PFSK-1 (cell line): Measurements from ENCODE around the gene MAST3.

Experiments
- FOXP2 ChIP-seq: optimal IDR thresholded peaks from 2 replicates; pipeline ENCODE3; 2011; ENCODE audit warnings: borderline replicate concordance, control low read depth, inconsistent platforms; ENCODE audit not compliant: insufficient read depth; ENCODE audit errors: extremely low read length, extremely low read depth
- POLR2AphosphoS5 ChIP-seq: IDR thresholded peaks from 2 replicates; pipeline ENCODE4 v1.6.1; 2012; ENCODE audit warnings: low read depth, mild to moderate bottlenecking, control low read depth, low read length, moderate library complexity
- SIN3A ChIP-seq: IDR thresholded peaks from 2 replicates; pipeline ENCODE4 v1.6.1; 2012; ENCODE audit warnings: mild to moderate bottlenecking, low read length, moderate library complexity, borderline replicate concordance; ENCODE audit not compliant: insufficient read depth
- TAF1 ChIP-seq: IDR thresholded peaks from 2 replicates; pipeline ENCODE4 v1.6.1; 2012; ENCODE audit warnings: low read length, control low read depth, borderline replicate concordance; ENCODE audit not compliant: insufficient read depth
- TF ChIP-seq, protein P1 (sequence below), 2 experiments: IDR thresholded peaks; 2 replicates each; pipeline versions ENCODE4 v1.6.1 to v1.8.0; 2011 to 2012; ENCODE audit warnings: low read depth in 2 of 2, low read length in 2 of 2, control low read depth in 1 of 2, inconsistent platforms in 1 of 2, mild to moderate bottlenecking in 1 of 2, moderate library complexity in 1 of 2; ENCODE audit not compliant: insufficient read depth in 1 of 2

Gene MAST3

DNA sequence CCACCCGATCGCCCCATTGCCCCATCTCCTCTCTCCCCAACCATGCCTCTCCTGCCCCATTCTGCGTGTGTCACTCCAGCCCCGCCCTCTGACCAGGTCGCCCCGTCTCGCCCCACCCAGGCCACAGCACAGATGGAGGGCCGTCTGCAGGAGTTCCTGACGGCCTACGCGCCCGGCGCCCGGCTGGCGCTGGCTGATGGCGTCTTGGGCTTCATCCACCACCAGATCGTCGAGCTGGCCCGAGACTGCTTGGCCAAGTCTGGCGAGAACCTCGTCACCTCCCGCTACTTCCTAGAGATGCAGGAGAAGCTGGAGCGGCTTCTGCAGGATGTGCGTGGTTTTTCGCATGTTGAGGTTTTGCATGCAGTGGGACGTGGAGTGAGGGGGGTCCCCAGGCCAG is 26.2 kb downstream of the MAST3 start:
- TF ChIP-seq TAF1 (no peak), FOXP2 (no peak), SIN3A (no peak), POLR2AphosphoS5 (no peak)
- TF ChIP-seq, protein P1, sequence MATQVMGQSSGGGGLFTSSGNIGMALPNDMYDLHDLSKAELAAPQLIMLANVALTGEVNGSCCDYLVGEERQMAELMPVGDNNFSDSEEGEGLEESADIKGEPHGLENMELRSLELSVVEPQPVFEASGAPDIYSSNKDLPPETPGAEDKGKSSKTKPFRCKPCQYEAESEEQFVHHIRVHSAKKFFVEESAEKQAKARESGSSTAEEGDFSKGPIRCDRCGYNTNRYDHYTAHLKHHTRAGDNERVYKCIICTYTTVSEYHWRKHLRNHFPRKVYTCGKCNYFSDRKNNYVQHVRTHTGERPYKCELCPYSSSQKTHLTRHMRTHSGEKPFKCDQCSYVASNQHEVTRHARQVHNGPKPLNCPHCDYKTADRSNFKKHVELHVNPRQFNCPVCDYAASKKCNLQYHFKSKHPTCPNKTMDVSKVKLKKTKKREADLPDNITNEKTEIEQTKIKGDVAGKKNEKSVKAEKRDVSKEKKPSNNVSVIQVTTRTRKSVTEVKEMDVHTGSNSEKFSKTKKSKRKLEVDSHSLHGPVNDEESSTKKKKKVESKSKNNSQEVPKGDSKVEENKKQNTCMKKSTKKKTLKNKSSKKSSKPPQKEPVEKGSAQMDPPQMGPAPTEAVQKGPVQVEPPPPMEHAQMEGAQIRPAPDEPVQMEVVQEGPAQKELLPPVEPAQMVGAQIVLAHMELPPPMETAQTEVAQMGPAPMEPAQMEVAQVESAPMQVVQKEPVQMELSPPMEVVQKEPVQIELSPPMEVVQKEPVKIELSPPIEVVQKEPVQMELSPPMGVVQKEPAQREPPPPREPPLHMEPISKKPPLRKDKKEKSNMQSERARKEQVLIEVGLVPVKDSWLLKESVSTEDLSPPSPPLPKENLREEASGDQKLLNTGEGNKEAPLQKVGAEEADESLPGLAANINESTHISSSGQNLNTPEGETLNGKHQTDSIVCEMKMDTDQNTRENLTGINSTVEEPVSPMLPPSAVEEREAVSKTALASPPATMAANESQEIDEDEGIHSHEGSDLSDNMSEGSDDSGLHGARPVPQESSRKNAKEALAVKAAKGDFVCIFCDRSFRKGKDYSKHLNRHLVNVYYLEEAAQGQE (IDR thresholded peaks at IDR 0.05; ENCODE audit: insufficient read depth in 1 of 2, low read depth in 2 of 2, low read length in 2 of 2) = no peak

DNA sequence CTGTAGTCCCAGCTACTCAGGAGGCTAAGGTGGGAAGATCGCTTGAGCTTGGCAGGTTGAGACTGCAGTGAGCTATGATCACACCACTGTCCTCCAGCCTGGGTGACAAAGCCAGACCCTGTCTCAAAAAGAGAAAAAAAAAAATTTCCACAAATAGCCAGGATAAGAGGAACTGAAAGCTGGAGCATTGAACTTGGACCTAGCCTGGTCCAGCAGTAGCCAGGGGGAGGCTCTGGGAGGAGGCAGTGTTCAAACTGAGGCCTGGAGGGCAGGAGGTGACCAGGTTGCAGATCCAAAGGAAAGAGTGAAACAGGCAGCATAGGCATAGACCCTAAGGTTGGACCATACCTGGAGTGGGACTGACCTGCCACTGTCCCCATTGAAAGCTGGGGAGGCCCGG is 28.5 kb downstream of the MAST3 start:
- no peak for TF ChIP-seq SIN3A
- TF ChIP-seq TAF1 = no peak
- TF ChIP-seq POLR2AphosphoS5 = no peak
- TF ChIP-seq, protein P1 (IDR thresholded peaks at IDR 0.05; ENCODE audit: insufficient read depth in 1 of 2, low read depth in 2 of 2, low read length in 2 of 2) = no peak
- TF ChIP-seq FOXP2 = no peak

DNA sequence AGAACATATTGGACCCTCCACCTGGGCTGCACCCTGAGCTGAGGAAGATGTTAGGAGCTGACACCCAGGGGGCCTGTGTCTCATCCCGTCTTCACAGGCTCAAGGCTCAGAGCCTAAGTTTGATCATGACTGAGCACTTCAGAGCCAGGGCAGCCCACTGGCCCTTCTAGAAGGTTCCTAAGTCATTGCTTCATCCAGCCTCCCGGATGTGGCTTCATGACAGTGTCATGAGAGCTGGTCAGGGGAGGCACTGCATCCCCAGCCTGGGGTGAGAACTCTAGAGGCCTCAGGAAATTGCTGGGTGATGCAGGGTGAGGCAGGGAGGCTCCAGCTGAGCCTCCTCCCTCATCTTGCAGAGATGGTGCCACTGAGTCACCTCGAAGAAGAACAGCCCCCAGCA is 30.5 kb downstream of the MAST3 start:
- TF ChIP-seq SIN3A = no peak
- TF ChIP-seq, protein P1 (IDR thresholded peaks at IDR 0.05; ENCODE audit: insufficient read depth in 1 of 2, low read depth in 2 of 2, low read length in 2 of 2) = no peak
- no peak for TF ChIP-seq FOXP2
- no peak for TF ChIP-seq POLR2AphosphoS5
- no peak for TF ChIP-seq TAF1

DNA sequence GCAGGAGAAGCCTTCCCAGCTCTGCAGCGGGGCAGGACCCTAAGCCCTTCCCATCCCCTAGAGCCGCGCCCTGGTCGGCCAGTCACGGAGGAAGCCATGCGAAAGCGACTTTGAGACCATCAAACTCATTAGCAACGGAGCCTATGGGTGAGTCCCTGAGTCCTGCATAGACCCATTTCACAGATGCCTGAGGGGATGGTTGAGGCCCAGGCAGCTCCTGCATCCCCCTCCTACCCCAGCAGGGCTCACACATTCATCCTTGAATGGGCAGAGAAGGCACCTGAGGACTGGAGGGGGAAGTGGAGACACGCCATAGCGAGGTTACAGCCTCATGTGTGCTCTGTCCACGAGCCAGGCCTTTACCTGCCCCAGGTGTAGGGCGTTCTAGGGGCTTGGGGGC is 31.2 kb downstream of the MAST3 start:
- no peak for TF ChIP-seq FOXP2
- no peak for TF ChIP-seq TAF1
- no peak for TF ChIP-seq SIN3A
- no peak for TF ChIP-seq POLR2AphosphoS5
- TF ChIP-seq, protein P1 (IDR thresholded peaks at IDR 0.05; ENCODE audit: insufficient read depth in 1 of 2, low read depth in 2 of 2, low read length in 2 of 2) = no peak

DNA sequence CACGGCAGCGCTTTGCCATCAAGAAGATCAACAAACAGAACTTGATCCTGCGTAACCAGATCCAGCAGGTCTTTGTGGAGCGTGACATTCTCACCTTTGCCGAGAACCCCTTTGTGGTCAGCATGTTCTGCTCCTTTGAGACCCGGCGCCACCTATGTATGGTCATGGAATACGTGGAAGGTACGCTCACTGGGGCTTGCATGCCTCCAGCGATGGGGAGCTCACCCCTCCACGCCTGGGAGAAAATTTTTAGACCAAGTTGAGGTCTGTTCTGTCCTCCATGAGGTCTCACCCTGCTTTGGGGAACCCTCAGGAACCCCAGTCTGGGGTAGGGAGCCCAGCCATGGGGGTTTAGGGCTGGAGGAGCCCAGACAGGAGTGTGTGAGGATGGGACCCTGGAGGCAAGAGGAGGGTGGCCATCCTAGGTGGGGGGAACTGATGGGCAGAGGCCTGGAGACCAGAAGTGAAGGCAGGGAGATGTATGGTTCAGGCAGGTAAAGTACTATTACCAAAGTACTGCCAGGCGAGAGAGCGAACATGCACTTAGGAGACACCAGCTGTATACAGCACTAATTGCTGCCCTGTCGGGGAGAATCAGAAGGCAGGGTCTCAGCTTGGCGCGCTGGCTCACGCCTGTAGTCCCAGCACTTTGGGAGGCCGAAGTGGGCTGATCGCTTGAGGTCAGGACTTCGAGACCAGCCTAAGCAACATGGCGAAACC is 33.1 kb downstream of the MAST3 start:
- TF ChIP-seq SIN3A (no peak), FOXP2 (no peak), TAF1 (no peak), POLR2AphosphoS5 (no peak)
- TF ChIP-seq, protein P1 (IDR thresholded peaks at IDR 0.05; ENCODE audit: insufficient read depth in 1 of 2, low read depth in 2 of 2, low read length in 2 of 2) = no peak
